K562 (cell line): ENCODE data around the gene NQO2. TPM values are rescaled to one million over a fixed set of nuclear protein-coding genes. Genes with fewer than 3 reads are reported as not detected.

Experiments
- COPS2 ChIP-seq: fragments of 450-650 bp; conservative IDR thresholded peaks from 2 replicates; pipeline ENCODE4 v1.6.1; 2016; ENCODE audit warnings: mild to moderate bottlenecking, moderate library complexity
- E2F1 ChIP-seq: sonication (generic); formaldehyde crosslinking; IDR thresholded peaks from 2 replicates; pipeline ENCODE4 v1.8.1; 2023; ENCODE audit warnings: mild to moderate bottlenecking, missing genetic modification reagents, moderate library complexity
- E2F3 ChIP-seq: fragments of 250-450 bp; sonication (Bioruptor Pico); IDR thresholded peaks from 2 replicates; pipeline ENCODE4 v1.4.0; 2020; ENCODE audit warnings: mild to moderate bottlenecking
- ELF1 ChIP-seq: fragments of 200-800 bp; sonication (Bioruptor generic); IDR thresholded peaks from 2 replicates; pipeline ENCODE4 v1.6.1; 2016; ENCODE audit warnings: missing genetic modification characterization, missing compliant biosample characterization
- FOXJ2 ChIP-seq: fragments of 200-800 bp; sonication (Bioruptor generic); IDR thresholded peaks from 2 replicates; pipeline ENCODE4 v1.6.1; 2016; ENCODE audit warnings: missing genetic modification characterization, missing compliant biosample characterization
- GATAD2B ChIP-seq: fragments of 450-650 bp; IDR thresholded peaks from 2 replicates; pipeline ENCODE4 v1.6.1; 2017; ENCODE audit warnings: mild to moderate bottlenecking, borderline replicate concordance
- GTF2E2 ChIP-seq: fragments of 200-800 bp; sonication (Bioruptor generic); IDR thresholded peaks from 2 replicates; pipeline ENCODE4 v1.6.1; 2016; ENCODE audit warnings: missing genetic modification characterization, missing compliant biosample characterization
- GTF2F1 ChIP-seq: IDR thresholded peaks from 2 replicates; pipeline ENCODE4 v1.6.1; 2011; ENCODE audit warnings: low read depth, low read length, improper control_type of control experiment
- HEY1 ChIP-seq: fragments of 250-450 bp; sonication (Bioruptor Pico); IDR thresholded peaks from 2 replicates; pipeline ENCODE4 v1.5.0; 2020; ENCODE audit warnings: mild to moderate bottlenecking, moderate library complexity, borderline replicate concordance
- KLF1 ChIP-seq: fragments of 450-650 bp; IDR thresholded peaks from 2 replicates; pipeline ENCODE4 v1.6.1; 2016; ENCODE audit warnings: missing genetic modification characterization, missing compliant biosample characterization
- L3MBTL2 ChIP-seq: fragments of 450-650 bp; IDR thresholded peaks from 2 replicates; pipeline ENCODE4 v1.6.1; 2016; ENCODE audit warnings: mild to moderate bottlenecking, moderate library complexity
- NCOA1 ChIP-seq: fragments of 450-650 bp; IDR thresholded peaks from 2 replicates; pipeline ENCODE4 v1.6.1; 2016; ENCODE audit warnings: low read depth
- NFE2 ChIP-seq: IDR thresholded peaks from 2 replicates; pipeline ENCODE4 v1.6.1; 2014; ENCODE audit warnings: antibody characterized with exemption, low read depth
- POLR2AphosphoS2 ChIP-seq: IDR thresholded peaks from 2 replicates; pipeline ENCODE4 v1.6.1; 2012; ENCODE audit warnings: low read length, improper control_type of control experiment
- RBM15 ChIP-seq: fragments of 200-400 bp; formaldehyde crosslinking; IDR thresholded peaks from 2 replicates; pipeline ENCODE4 v1.6.1; 2018; ENCODE audit warnings: mild to moderate bottlenecking, low read length, moderate library complexity; ENCODE audit not compliant: insufficient read depth
- RCOR1 ChIP-seq, 2 experiments: IDR thresholded peaks; 2 replicates each; pipeline ENCODE4 v1.6.1; 2012; ENCODE audit warnings: low read depth in 2 of 2, low read length in 2 of 2, borderline replicate concordance in 1 of 2, improper control_type of control experiment in 1 of 2
- STAG1 ChIP-seq: sonication (generic); formaldehyde crosslinking; IDR thresholded peaks from 2 replicates; pipeline ENCODE4 v1.5.0; 2020; ENCODE audit warnings: missing genetic modification reagents, borderline replicate concordance
- TCF15 ChIP-seq: fragments of 250-450 bp; sonication (Bioruptor Pico); IDR thresholded peaks from 2 replicates; pipeline ENCODE4 v1.8.0; 2022; ENCODE audit warnings: moderate library complexity, mild to moderate bottlenecking, inconsistent platforms
- ZNF24 ChIP-seq: fragments of 450-650 bp; IDR thresholded peaks from 2 replicates; pipeline ENCODE4 v1.6.1; 2016
- ZNF316 ChIP-seq: fragments of 450-650 bp; IDR thresholded peaks from 2 replicates; pipeline ENCODE4 v1.6.1; 2016
- ZNF449 ChIP-seq: fragments of 250-450 bp; sonication (Bioruptor Pico); IDR thresholded peaks from 2 replicates; pipeline ENCODE4 v1.8.0; 2022; ENCODE audit warnings: moderate library complexity, mild to moderate bottlenecking, inconsistent platforms
- ZNF780A ChIP-seq: fragments of 250-450 bp; sonication (Bioruptor Pico); IDR thresholded peaks from 2 replicates; pipeline ENCODE4 v1.5.0; 2021; ENCODE audit warnings: mild to moderate bottlenecking
- polyA plus RNA-seq, 8 experiments: library from polyadenylated mRNA; depleted of rRNA in 4 of 8; stranded (reverse) in 5 of 8; unstranded in 3 of 8; fragments of >200 nt; fragmentation: Nextera tagmentation in 2 of 8; fragmentation: Illumina TruSeq in 1 of 8; extraction: Ambion mirVana in 2 of 8; extraction: Trizol in 1 of 8; gene quantifications; 2 replicates each; pipeline versions ENCODE4 v1.2.1 to v1.2.3, GENCODE V29; 2011 to 2014; ENCODE audit warnings: inconsistent platforms in 1 of 8, missing spikeins in 1 of 8
- total RNA-seq, 7 experiments: library from RNA; depleted of rRNA in 6 of 7; stranded (reverse); fragments of >200 nt in 6 of 7; fragmentation: Illumina TruSeq in 2 of 7; extraction: Trizol in 2 of 7; gene quantifications; 2 replicates each; pipeline versions ENCODE4 v1.2.1 to v1.2.3, GENCODE V29; 2011 to 2021; ENCODE audit warnings: low replicate concordance in 1 of 7
- TF ChIP-seq, protein P1 (sequence below): fragments of 450-650 bp; formaldehyde crosslinking; IDR thresholded peaks from 2 replicates; pipeline ENCODE4 v1.4.0; 2020; ENCODE audit warnings: mild to moderate bottlenecking, moderate library complexity

The NQO2 gene
- total and polyA plus RNA-seq, 9 of the 15 experiments (the other 6 are each of a cell fraction or from before 2014, with no cell fraction given), result 54.6 to 214 (median 116) TPM

GRCh38 chr6:3046295-3046694 lies 46.6 kb downstream of the NQO2 start (continued):
- no peak for TF ChIP-seq HEY1 (CRISPR knock-in tag)
- peak in 1 of 2 experiments; percentile 19; a peak in 1 of 4 replicates for TF ChIP-seq RCOR1 (IDR thresholded peaks at IDR 0.05; ENCODE audit: borderline replicate concordance in 1 of 2, low read depth in 2 of 2, low read length in 2 of 2)
- TF ChIP-seq TCF15, result no peak
- TF ChIP-seq ZNF24, result no peak
- TF ChIP-seq NCOA1, result no peak
- no peak for TF ChIP-seq RBM15
- TF ChIP-seq POLR2AphosphoS2, result no peak
- peak; percentile 20; the same call in 1 of the 2 replicates for TF ChIP-seq ZNF316
- 0 out of 2 replicates have a peak, but pooled peaks have one; percentile 65 for TF ChIP-seq FOXJ2 (tag)
- TF ChIP-seq ELF1 (tag), result no peak
- no peak for TF ChIP-seq E2F3
- TF ChIP-seq, protein P1, sequence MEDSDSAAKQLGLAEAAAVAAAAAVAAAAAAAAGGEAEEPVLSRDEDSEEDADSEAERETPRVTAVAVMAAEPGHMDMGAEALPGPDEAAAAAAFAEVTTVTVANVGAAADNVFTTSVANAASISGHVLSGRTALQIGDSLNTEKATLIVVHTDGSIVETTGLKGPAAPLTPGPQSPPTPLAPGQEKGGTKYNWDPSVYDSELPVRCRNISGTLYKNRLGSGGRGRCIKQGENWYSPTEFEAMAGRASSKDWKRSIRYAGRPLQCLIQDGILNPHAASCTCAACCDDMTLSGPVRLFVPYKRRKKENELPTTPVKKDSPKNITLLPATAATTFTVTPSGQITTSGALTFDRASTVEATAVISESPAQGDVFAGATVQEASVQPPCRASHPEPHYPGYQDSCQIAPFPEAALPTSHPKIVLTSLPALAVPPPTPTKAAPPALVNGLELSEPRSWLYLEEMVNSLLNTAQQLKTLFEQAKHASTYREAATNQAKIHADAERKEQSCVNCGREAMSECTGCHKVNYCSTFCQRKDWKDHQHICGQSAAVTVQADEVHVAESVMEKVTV (CRISPR knock-in tag), result no peak
- TF ChIP-seq STAG1, result no peak
- no peak for TF ChIP-seq GTF2F1
- TF ChIP-seq E2F1 (CRISPR knock-in tag), result no peak
- TF ChIP-seq NFE2, result peak; percentile 70
- no peak for TF ChIP-seq KLF1
- TF ChIP-seq L3MBTL2, result peak; percentile 34; the same call in 1 of the 2 replicates
- TF ChIP-seq GATAD2B, result 0 out of 2 replicates have a peak, but pooled peaks have one; percentile 2
- no peak for TF ChIP-seq ZNF780A
- TF ChIP-seq ZNF449 (CRISPR knock-in tag), result no peak
- TF ChIP-seq COPS2, result no peak
- TF ChIP-seq GTF2E2 (tag), result 0 out of 2 replicates have a peak, but pooled peaks have one; percentile 38
